GM13976 (cell line): Measurements from ENCODE around the gene LNPK.

Experiments used
- DNase-seq: peaks from one replicate; pipeline ENCODE4 v3.0.0; 2012; ENCODE audit warnings: low spot score
- in situ Hi-C: fragments of 300-500 bp; cut with MboI; formaldehyde crosslinking; loops from one replicate; pipeline ENCODE4 v1.12.0; 2022; ENCODE audit warnings: low sequenced_read_pairs, mixed read lengths, inconsistent platforms; ENCODE audit not compliant: unreplicated experiment
- TF ChIP-seq, protein P1 (sequence below): IDR thresholded peaks from 2 replicates; pipeline ENCODE4 v1.5.1; 2012; ENCODE audit warnings: borderline replicate concordance, mild to moderate bottlenecking; ENCODE audit not compliant: insufficient read depth; ENCODE audit errors: extremely low read depth, missing control alignments, control extremely low read depth

Gene LNPK, protein sequence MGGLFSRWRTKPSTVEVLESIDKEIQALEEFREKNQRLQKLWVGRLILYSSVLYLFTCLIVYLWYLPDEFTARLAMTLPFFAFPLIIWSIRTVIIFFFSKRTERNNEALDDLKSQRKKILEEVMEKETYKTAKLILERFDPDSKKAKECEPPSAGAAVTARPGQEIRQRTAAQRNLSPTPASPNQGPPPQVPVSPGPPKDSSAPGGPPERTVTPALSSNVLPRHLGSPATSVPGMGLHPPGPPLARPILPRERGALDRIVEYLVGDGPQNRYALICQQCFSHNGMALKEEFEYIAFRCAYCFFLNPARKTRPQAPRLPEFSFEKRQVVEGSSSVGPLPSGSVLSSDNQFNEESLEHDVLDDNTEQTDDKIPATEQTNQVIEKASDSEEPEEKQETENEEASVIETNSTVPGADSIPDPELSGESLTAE

DNA sequence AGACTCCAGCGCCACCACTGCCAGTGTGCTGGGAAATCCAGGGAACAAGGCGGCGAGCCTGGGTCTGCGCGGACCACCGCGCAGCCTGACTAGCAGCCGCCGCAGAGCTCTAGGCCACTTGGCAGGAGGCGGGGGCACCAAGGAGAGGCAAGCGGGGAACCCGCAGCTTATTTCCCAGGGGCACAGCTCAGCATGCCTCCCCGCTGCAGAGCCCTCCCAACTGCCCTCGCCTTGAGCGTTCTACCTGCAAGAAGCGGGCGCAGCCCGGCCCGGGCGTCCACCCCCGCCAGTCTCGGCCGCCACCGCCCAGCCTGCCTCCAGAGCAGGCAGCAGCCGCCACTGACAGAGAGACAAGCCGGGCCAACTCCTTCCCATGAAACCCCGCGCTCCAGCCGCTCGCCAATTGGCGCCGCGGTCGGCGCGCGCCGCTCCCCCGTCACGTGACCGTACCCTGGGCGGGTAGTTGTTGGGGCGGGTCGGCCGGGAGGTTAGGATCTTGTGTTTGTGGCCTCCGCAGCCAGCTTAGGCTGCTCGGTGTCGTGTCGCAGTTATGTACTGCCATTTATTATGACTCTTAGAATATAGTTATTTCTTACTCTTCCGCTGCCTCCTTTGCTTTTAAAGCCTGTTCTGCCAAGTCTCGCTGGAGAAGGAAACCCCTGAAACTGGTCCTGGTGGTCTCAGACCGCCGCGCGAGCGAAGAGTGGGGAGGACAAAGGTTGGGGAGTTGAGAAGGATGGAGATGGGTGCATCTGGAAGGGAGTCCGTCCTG lies at the start of gene LNPK:
TSS of gene LNPK (minus strand) at position 352 of the 772 bp plus-strand sequence. CDS start 6,683 bp downstream, outside the sequence.
- TF ChIP-seq, protein P1, sequence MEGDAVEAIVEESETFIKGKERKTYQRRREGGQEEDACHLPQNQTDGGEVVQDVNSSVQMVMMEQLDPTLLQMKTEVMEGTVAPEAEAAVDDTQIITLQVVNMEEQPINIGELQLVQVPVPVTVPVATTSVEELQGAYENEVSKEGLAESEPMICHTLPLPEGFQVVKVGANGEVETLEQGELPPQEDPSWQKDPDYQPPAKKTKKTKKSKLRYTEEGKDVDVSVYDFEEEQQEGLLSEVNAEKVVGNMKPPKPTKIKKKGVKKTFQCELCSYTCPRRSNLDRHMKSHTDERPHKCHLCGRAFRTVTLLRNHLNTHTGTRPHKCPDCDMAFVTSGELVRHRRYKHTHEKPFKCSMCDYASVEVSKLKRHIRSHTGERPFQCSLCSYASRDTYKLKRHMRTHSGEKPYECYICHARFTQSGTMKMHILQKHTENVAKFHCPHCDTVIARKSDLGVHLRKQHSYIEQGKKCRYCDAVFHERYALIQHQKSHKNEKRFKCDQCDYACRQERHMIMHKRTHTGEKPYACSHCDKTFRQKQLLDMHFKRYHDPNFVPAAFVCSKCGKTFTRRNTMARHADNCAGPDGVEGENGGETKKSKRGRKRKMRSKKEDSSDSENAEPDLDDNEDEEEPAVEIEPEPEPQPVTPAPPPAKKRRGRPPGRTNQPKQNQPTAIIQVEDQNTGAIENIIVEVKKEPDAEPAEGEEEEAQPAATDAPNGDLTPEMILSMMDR = no peak
- in situ Hi-C loops = no loop called here
- peak; percentile 95 for DNase-seq

DNA sequence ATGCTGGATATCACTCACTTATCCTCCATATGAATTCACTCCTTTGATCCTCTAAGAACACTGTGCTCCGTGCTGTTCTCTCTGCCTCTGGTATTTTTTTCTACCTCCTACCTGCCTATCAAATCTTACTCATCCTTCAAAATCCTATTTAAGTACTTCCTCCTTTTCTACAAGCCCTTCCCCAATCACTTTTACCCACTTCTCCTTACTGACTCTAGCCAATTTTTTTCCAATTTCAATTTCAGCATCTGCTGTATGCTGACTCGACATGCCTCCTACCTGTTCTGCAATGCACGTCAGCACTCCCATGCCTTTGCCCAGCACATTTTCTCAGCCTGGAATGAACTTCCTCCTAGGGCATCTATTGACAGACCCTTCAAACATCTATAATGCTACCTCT lies 37.3 kb upstream of the LNPK start:
- TF ChIP-seq, protein P1 = no peak
- in situ Hi-C loops = no loop called here
- no peak for DNase-seq

DNA sequence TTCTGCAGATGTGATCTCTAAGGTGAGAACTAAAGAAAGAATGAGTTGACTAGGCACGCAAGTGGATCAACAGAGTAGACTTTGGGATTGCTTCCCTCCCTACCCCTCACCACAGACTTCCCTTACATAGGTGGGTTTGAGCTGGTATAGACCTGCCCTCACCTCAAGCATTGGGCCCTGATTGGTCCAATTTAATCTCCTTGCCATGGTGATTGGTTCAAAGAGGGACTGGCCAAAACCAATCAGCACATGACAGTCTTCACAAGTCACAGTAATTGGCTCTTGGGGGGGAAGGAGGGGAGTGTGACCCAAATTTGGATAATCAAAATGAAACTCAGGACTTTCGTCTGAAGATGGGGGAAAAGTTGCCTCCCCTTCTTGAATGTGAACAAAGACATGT lies 36.6 kb upstream of the LNPK start:
- TF ChIP-seq, protein P1 = no peak
- in situ Hi-C loops = no loop called here
- DNase-seq = no peak

DNA sequence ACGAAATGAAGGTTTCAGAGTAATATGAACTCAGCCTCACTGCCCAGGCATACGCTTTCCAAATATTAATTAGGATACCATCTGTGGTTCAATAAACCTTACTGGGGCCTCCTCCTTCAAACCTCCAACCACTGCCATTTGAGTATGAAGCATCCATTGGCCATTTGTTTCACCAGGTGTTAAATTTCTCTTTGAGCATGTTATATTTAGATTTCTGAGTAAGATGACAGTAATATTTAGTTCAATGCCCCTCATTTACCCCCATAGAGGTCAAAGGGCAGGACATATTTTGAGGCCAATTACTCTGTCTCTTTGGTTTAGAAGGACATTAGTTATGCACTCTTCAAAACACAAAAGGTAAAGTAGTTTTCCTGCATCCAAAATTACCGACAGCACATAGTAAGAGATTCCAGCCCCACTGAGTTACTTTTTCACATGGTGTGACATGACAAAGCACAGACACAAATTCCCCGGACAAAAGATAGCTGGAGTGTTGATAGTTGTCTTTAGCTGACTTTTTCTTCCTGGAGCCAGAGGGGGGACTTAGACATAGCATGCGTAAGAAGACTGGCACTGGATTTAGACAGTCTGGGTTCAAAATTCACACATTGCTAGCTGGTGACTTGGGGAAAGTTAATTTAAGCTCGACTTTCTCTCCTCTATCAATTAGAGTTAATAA lies 33.1 kb upstream of the LNPK start:
- in situ Hi-C loops = no loop called here
- TF ChIP-seq, protein P1 = no peak
- no peak for DNase-seq

DNA sequence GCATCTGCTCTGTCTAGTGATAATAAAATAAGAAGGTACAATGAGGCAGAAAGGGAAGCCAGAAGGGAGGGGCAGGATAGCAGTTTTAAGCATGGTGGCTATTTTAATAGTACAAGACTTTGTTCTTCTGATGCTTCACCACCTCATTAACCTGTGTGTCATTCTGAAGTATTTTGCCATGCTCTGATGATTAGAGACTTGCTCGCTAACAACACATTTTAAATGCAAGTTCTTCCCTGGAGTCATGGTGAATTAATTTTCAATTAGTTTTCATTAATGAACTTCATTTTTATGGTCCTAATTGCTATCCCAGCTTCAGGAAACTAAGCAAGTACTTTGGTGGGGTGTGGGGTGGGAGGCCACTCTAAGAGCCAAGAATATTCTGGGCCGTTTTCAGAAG lies 25.7 kb upstream of the LNPK start:
- in situ Hi-C loops = no loop called here
- TF ChIP-seq, protein P1 = no peak
- DNase-seq = no peak

DNA sequence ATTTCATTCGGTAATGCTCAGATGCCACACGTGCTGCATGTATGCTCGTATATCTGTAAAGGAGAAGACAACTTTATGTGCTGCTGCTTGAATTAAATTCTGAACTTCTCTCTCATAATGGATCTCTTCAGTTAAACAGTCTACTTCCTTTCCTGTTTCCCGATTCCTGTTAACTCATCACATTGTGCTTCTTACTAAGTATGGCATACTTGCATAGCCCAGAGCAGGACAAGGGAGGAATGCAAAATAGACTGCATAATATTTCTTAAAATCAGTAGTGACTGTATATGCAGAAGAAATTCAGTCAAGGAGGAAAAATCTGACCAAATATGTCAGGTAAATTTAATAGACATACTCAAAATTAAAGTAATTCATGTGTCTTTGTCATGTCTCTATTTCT lies 23.9 kb upstream of the LNPK start:
- TF ChIP-seq, protein P1 = no peak
- no peak for DNase-seq
- in situ Hi-C loops = no loop called here
